HG02870 (cell line): ENCODE results near the gene LRRC75A.
"Not testable (repeated sequence)": the region's sequence is repeated elsewhere in the genome, so short reads cannot be mapped to it uniquely, and the experiment has no call there.

Source experiments
- ATAC-seq: cut with Tn5 transposase; IDR thresholded peaks from one replicate; pipeline ENCODE4 v1.9.1; 2021; ENCODE audit warnings: mild to moderate bottlenecking, moderate library complexity; ENCODE audit not compliant: unreplicated experiment

The LRRC75A gene

DNA sequence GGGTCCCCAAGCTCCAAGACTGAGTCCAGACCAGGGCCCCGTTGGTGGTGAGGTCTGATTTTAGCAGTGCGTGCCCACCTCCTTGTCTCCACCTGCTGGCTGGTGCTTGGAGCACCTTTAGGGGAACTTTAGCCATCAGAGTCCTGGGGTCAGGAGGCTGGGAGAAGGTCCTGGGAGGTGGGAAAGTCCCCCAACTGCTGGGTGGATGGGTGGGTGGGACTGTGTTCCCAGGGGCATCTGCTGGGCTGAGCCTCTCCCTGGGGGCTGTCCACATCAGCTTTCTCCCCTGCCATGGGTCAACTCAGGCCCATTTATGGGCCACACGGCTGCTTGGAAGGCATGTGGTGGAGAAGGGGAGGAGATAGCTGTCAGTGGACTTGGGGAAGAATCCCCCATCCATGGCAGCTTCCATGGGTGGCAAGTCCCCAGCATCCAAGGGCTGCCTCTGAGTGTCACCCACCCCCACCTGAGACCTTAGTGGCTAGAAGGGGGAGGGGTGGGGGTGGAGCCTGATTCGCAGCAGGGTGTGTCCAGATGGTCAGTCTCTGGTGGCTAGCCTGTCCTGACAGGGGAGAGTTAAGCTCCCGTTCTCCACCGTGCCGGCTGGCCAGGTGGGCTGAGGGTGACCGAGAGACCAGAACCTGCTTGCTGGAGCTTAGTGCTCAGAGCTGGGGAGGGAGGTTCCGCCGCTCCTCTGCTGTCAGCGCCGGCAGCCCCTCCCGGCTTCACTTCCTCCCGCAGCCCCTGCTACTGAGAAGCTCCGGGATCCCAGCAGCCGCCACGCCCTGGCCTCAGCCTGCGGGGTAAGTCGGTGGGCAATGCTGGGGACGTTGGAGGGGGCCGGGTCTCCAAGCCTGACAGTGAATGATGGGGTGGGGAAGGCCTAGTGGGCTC is 76.7 kb downstream of the LRRC75A start, which contains the start of gene TRPV2:
TRPV2 (plus strand) TSS at position 541 of the 894 bp plus-strand sequence. CDS start 2,098 bp downstream, outside the sequence.
- peak; percentile 42 for ATAC-seq

DNA sequence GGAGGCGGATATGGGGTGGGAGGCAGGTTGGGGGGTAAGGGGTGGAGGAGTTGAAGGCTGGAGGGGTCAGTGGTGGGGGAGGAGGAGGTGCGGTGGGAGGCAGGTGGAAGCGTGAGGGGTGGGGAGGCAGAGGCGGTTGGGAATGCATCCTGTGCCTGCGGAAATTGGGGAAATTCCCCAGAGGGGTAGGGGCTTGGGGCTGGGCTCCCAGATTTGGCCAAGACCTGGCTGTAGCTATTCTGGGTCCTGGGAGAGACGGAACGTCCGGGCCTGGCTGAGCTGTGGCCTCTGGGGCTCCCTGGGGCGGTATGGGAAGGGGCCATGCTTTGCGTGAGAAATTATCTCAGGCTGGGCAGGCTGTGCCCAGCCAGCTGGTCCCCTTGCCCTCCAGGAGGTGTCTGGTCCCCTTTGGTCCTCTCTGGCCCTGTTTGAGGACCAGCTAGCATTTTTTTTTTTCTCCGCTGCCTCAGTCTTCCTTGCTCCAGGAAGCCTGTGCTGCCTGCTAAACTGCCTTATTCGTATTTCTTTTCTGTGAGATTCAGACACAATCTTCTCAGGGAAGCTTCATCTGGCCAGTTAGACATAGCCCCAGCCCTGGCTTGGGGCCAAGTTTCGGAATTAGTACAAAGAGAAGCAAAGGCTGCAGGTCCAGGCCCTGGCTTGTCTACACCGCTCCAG is 83.9 kb downstream of the LRRC75A start:
- peak; percentile 88 for ATAC-seq

DNA sequence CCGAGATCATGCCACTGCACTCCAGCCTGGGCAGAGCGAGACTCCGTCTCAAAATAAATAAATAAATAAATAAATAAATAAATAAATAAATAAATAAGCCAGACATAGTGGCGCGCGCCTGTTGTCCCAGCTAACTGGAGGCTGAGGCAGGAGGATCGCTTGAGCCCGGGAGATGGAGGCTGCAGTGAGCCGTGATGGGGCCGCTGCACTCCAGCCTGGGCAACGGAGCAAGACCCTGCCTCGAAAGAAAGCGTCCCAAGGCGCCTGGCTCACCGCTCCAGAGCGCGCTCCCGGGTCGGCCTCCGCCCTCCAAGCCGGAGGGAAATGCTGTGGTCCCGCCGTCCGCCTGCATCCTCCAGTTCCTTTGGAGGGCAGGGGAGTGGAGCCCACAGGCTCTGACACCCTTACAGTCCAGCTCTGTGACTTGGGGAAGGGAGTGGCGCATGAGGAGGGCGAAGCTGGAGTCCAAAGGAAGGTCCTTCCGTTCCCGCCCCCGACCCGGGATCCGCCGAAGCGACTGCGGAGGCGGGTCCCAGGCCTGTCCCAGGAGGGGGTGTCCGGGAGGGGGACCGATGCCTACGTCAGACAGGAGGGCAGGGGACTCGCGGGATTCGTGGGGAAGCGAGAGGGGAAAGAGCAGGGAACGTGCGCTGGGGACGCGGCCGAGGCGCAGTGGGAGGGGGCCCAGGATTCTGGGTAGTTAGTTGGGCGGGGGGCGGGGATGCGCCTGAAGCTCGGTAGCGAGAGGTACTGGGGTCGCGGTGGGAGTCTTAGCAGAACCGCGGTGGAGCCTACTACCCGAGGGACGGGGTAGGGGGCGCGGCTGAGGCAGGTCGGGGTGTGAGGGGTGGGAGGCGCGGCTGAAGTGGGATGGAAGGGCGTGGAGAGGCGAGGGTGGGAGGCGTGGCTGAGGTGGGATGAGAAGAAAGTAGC is 85.0 kb downstream of the LRRC75A start:
- no peak for ATAC-seq

DNA sequence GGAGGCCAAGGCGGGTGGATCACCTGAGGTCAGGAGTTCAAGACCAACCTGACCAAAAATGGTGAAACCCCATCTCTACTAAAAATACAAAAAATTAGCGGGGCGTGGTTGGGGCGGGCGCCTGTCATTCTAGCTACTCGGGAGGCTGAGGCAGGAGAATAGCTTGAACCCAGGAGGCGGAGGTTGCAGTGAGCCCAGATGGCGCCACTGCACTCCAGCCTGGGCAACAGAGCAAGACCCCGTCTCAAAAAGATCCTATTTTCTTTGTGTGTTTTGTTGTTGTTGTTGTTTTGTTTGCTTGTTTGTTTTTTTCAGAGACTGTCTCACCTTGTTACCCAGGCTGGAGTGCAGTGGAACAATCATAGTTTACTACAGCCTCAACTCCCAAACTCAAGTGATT is 88.1 kb downstream of the LRRC75A start:
- not testable (repeated sequence) for ATAC-seq

DNA sequence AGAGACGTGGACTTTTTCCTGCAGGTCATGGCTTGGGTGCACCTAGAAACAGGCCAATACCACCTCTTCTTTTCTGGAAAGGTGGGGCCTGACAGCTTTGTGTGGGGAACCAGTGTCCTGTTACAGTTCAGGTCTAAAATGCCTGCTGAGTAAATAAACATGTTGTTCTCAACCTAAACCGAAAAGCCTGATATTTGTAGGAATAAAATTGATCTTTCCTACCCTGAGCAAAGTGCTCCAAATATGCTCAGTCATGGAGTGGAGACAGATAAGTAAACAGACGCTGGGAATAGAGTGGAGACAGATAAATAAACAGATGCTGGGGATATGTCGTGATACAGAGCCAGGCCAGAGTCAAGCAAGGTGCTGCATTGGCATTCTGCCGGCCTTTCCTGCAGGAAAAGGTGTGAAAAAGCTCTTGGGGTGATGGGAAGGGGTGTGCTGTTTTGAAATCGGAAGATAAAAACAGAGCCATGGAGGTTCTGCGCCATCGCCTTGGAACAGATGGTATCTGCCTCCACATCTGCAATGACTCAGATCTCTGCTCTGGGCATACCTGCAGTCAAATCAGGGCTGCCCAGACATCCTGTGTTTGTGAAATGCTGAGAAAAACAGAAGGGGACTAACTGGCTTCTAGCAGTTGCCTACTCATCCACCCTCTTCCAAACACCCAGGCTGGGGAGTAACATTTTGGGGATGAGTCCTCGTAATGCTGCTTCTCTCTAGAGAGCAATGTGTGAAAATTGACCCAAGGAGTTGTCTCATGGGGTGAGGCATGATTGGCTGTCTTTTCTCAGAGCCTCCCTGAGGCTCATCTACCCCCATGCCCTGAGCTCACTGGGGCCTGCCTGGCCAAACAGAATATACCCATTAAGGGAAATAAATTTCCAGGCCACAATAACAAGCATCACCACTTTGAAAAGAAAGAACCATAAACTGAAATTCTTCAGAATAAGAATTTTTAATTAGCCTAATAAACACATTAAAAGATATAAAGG is 93.4 kb downstream of the LRRC75A start:
- peak; percentile 57 for ATAC-seq

DNA sequence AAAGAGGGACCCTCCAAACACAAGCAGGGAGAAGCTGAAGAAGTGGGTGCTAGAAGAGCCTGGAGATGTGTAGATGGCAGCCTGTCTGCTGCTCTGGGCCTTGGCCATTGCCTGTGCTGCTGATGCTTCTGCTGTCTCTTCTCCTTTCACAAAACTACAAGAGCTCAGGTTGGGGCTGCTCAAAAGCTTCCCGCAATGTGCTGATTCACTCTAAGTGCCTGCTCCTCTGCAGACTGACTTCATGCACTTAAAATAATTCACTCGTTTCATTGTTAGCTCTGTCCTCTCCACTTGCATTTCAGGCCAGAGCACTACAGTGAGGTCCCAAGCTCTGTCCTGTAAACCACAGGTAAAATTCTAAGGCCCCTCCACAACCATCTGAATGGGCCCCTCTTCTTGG is 95.3 kb downstream of the LRRC75A start:
- not testable (repeated sequence) for ATAC-seq

DNA sequence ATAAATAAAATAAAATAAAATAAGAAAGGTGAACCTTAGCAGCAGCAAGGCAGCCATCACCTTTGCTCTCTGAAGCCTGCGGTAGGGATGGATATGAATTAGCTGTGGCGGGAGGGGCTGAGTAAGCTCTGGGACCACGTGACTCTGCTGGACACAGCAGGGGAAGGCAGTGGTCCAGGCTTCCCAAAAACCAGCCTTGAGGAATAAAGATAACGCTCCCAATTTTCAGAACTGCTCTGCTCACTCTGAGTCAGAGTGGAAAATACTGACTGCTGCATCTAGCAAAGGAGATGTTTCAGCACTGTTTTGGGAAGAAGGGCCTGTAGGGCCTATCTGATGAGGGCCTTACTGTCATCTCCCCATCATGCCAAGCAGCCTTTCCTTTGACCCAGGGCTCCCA is 96.1 kb downstream of the LRRC75A start:
- not testable (repeated sequence) for ATAC-seq

DNA sequence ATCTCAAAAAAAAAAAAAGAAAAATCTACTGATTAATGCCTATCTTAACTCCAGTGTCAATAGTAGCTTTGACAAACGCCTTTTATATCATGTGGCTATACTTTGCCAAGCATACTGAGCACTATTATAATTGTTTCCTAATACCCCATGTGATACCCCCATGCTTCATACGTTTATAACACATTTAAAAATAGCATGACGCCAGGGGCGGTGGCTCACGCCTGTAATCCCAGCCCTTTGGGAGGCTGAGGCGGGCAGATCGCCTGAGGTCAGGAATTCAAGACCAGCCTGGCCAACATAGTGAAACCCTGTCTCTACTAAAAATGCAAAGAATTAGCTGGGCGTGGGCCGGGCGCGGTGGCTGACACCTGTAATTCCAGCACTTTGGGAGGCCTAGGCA is 99.5 kb downstream of the LRRC75A start:
- ATAC-seq, result not testable (repeated sequence)
